ENCODE data around the gene TBC1D4. TPM values are rescaled to one million over a fixed set of nuclear protein-coding genes. Genes with fewer than 3 reads are reported as not detected.
A peak's percentile ranks its signal among the peaks of the same experiment; 100 is the strongest.
"Not testable (repeated sequence)": the region's sequence is repeated elsewhere in the genome, so short reads cannot be mapped to it uniquely, and the experiment has no call there.

TBC1D4 gene
- total RNA-seq, 1 donor from 2014 or later, result 42.9 TPM

DNA sequence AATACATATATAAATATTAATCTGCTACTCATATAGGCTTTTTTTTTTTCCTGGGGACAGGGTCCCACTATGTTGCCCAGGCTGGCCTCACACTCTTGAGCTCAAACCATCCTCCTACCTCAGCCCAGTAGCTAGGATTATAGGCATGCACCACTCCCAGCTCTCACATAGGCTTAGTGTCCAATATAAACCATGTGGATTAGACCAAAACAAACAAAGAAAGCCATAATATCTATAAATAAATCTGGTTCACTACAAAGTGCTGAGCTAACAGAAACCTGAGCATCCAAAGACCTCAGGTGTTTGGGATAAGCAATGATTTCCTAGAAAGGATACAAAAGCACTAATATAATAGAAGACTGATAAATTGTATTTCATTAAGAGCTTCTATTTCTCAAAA, 26.0 kb downstream of the TBC1D4 start:
- no peak for DNase-seq (ENCODE audit: low spot score)

DNA sequence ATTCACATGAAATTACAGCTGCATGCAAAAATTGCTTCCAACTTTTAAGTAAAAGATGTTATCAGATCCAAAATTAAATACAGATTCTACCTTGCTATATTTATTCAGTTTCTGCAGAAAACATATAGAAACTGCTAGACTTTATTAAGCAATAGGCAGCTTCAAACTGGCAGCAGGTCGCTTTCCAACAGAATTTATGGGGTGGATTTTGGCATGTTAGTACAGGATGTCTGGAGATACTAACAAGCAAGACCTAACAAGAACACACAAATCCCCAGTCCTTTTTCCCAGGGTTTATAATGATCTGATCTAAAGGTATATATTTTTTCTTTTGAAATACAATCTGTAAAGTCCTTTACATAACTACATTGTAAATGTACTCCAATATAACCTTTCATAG, 27.5 kb downstream of the TBC1D4 start:
- peak; percentile 82 for DNase-seq (ENCODE audit: low spot score)

DNA sequence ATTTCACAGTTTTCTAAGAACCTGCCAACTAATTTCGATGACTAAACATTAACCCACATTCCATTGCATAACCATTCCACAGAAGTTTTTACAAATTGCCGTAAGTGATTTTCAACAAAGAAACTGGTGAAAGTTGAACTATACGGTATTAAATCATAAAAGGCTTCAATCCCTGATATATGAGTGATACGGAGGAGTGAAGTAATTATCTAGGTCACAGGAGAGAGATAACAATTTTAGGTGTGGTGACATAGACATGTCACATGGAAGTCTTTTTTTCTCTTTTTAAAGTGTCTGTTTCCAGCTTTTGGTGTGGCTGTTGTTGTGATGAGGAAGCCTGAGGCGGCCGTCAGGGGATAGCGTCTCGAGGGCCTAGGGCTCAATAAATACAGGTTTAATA, 29.4 kb downstream of the TBC1D4 start:
- DNase-seq (ENCODE audit: low spot score), result no peak

DNA sequence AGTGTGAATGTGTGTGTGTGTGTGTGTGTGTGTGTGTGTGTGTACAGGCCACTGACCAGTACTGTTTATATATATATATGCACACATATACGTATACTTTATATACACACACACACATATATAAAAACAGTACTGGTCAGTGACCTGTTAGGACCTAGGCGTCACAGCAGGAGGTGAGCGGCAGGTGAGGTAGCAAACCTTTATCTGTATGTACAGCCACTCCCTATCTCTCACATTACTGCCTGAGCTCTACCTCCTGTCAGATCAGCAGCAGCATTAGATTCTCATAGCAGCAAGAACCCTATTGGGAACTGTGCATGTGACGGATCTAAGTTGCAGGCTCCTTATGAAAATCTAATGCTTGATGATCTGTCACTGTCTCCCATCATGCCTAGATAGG, 34.5 kb downstream of the TBC1D4 start:
- DNase-seq (ENCODE audit: low spot score), result no peak

DNA sequence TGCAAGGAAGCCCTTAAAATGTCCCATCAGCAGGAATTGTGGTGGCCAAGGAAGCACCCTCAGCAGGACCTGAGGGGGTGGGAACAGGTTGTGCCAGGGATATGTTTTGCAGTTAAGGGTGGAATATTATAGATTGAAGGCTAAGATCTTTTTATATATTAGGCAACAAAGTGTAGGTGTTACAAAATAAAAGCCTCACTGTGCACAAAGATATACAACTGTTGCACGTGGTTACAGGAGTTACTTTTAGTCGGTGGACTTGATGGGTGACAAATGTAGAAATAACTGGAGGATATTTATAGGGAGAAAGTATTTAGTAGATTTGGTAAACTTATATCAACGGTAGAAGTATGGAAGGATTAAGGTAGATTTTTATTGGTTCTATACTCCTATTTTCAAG, 35.1 kb downstream of the TBC1D4 start:
- no peak for DNase-seq (ENCODE audit: low spot score)

DNA sequence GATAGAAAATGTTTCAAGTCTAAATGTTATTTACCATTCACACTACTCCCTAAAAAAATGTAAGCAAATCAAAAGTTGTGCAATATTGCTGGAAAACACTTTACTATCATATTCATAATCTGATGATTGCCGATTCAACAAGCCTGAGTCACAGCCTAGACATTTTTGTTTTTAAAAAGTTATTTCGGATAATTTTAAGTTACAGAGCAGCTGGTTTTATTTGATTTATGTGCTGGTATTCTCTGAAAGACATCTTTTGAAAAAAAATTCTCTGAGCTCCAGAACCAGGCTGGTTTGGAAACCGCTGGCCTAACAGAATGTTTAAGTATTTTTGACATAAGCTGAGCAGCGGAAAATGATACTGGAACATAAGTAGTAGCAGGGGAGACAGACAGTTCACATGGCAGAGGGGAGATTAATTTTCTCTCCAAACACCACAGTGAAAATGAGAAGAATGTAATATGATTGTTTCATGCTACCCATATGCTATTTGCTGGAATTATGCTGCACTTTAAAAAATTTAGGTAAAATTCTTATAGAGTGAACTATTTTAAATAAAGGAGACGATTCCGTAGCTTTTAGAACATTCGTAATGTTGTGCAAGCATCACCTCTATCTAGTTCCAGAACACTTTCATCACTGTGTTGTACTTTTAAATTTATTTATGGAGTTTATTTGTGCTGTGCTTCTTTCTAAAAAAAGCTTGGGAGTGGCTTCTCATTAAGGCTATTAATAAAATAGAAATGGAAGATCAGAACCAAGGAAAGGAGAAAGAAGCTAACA, 36.1 kb downstream of the TBC1D4 start:
- DNase-seq (ENCODE audit: low spot score), result peak; percentile 78

DNA sequence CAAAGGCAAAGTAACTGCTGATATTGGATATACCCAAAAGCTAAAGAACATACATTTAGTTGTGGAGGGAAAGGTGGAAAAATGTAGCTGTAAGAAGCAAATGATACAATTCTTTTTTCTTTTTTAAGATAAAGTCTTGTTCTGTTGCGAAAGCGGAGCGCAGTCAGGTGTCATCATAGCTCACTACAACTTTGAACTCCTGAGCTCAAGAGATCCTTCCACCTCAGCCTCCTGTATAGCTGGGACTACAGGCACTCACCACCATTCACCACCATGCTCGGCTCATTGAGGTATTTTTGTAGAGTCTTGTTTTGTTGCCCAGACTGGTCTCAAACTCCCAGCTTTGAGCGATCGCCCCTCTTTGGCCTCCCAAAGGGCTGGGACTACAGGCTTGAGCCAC, 38.0 kb downstream of the TBC1D4 start:
- DNase-seq (ENCODE audit: low spot score), result no peak

DNA sequence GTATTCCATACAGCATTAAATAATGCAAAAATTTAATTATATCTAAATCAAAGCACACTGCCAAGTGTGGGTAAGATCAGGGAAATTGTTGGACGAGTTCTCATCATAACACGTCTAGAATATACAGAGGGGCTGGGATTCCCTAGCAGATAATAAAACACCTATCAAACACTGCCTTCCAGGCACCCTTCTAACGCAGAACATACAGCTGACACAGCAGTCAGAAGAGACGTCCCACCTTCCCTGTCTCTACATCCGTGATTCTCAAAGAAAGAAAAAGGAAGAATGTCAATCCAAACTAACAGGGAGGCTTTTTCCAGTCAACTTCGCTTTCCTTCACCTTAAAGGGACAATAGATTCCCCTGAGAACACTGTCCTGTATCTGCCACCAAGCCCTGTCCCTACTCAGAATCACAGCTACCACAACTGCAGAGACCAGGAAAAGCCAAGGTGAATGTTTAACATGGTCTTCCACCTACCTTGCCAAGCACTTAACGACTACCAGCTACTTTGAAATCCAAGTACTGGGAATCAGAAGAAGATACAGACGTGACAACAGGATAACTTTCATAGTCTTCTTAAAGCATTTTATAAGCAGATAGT, 38.5 kb downstream of the TBC1D4 start:
- no peak for DNase-seq (ENCODE audit: low spot score)

DNA sequence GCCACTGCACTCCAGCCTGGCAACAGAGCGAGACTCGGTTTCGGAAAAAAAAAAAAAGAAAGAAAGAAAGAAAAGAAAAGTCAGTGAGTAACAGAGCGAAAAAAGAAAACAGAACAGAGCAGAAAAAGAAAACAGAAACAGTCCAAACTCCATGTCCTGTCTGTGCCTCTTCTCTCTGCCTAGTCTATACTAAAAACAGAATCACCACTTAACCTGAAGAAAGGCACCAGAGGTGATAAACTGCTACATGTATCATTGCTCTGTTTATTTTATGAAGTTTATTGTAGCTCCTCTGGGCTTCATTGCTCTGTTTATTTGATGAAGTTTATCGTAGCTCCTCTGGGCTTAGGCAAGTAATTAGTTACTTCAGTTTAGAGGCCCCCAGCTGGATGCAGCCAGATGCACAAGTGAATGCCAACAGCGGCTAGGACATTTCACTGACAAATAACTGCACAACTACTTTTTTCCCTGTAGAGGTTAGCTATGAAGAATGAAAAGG, 39.2 kb downstream of the TBC1D4 start:
- DNase-seq (ENCODE audit: low spot score), result no peak

DNA sequence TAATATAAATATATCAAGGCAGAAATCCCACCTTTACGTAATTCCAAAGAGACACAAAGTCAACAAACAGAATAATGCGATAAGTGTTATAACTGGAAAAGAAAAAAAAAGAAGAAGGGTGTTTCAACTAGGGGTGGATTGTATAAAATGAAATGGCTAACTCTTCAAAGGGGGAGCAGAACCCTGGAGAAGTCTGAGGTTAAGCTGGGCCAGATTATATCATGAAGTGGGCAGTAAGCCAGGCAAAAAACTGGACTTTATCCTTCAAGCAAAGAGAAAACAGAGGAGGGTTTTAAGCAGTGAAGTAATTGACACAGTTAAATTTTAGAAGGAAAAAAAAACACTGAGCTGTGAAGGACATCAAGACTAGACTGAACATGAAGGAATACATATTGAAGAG, 41.9 kb downstream of the TBC1D4 start:
- DNase-seq (ENCODE audit: low spot score), result peak; percentile 80

DNA sequence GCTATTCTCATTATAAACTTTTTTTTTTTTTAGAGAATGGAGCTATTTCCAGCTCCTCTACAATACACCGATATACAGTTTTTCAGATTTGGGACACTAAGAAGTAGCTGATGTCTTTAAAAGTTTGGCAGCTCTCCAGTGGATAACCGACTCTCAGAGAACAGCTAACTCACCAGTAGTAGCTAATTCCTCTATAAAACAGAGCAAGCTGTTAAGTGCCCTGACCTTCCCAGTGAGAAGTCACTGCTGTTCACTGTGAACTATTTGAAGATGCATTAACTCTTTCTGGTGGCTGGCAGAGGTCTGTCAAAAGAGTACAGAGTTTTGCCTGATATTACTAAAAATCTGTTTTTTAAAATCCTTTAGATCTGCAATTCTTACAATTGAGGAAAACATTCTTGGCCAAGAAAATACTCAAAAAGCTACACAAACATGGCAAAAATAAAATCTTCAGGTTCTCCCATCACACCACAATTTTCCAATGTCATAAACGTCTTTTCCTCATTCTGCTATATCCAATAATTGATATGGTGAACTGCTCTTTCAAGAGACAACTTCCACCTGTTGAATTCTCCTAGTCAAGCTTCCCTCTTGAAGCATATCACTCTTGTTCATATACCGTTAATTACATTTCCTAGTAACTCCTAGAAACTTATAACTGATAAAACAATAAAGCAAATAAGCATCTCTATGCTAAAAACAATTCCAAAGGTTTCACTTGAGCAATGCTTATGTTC, 44.2 kb downstream of the TBC1D4 start:
- peak; percentile 95 for DNase-seq (ENCODE audit: low spot score)

DNA sequence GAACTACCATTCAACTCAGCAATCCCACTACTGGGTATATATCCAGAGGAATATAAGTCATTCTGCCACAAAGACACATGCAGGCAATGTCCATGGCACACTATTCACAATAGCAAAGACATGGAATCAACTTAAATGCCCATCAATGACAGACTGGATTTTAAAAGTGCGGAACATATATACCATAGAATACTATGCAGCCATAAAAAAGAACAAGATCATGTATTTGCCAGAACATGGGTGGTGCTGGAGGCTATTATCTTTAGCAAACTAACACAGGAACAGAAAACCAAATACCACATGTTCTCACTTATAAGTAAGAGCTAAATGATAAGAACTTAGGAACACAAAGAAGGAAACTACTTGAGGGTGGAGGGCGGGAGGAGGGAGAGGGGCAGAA, 47.8 kb downstream of the TBC1D4 start:
- not testable (repeated sequence) for DNase-seq (ENCODE audit: low spot score)

DNA sequence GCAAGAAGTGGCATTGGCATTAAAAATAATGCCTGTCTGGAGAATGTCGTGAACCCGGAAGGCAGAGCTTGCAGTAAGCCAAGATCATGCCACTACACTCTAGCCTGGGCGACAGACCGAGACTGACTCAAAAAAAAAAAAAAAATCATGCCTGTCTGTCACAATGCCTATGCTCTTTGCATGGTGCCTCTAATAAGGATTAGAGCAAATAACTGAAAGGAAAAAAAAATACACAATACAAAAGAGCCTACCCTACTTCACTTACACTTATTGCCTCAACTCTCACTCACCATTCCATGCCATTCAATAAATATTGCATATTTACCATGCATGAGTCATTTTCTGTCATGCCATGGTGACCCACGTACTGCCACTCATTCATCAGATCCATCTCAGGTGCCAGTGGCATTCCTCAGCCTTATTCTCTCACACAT, 49.1 kb downstream of the TBC1D4 start:
- DNase-seq (ENCODE audit: low spot score), result no peak

DNA sequence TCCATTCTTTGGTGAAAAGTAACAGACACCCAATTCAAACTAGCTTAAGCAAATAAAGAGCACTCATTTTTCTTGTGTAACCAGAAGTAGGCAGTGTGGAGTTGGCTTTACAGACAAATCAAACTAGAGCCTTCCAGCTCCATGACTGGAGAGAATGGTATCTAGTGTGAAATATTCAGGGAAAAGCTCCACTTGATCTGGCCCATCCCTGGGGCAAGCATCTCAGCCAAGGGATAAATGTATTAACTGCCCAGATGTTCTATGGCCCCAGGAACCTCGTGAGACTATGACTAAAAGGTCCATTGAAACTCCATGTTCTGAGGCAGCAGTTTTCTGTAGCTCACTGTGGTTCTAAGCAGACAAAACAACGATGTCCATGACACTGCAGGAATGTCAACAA, 49.9 kb downstream of the TBC1D4 start:
- peak; percentile 68 for DNase-seq (ENCODE audit: low spot score)

DNA sequence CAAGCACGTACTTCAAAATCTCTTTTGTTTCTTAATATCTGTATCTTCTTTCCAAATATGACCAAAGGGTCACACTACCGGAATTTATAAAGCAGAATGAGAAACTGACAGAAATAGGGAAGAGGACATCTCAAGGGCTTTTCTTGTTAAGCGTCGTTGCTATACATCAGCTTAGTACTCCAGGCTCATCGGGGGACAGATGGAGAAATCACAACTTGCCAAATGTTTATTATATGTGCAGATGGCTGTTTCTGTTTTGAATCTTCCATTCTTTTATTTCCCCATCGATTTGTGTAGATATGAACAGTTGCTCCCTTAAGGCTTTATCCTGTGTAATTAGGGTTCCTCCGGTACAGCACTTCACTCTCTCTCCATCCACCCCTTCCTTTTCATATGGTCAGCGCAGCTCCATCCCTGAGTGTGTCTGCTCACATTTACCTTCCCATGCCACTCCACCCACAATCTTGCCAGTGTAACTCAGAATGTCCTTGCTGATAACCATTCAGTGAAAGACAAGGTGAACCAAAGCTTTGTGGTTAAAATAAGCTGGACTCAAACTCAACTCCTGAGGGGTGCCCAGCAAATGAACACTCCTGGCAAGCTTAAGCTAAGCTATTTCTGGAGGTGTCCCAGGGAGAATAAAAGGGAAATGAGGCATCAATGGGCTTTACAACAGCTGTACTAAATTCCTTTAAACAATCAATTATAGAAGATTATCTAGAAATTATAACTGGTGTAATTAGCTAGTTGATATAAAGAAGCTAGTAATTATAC, 51.3 kb downstream of the TBC1D4 start:
- DNase-seq (ENCODE audit: low spot score), result no peak

DNA sequence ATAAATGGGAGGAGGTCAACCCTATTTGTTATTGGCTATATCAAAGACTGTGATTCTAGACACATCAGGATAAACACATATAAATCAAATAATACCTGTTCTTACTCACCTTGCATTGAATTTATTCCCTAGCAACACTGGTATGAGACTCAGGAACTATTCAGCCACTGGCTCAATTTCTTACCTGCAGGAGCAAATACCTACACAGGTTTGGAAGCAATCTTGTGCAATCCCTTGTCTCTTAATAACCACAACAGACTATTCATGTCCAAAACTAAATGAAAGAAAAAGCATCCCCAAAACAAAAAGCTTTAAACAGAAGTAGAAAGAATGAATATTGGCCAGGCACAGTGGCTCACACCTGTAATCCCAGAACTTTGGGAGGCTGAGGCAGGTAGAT, 55.5 kb downstream of the TBC1D4 start:
- DNase-seq (ENCODE audit: low spot score), result no peak

DNA sequence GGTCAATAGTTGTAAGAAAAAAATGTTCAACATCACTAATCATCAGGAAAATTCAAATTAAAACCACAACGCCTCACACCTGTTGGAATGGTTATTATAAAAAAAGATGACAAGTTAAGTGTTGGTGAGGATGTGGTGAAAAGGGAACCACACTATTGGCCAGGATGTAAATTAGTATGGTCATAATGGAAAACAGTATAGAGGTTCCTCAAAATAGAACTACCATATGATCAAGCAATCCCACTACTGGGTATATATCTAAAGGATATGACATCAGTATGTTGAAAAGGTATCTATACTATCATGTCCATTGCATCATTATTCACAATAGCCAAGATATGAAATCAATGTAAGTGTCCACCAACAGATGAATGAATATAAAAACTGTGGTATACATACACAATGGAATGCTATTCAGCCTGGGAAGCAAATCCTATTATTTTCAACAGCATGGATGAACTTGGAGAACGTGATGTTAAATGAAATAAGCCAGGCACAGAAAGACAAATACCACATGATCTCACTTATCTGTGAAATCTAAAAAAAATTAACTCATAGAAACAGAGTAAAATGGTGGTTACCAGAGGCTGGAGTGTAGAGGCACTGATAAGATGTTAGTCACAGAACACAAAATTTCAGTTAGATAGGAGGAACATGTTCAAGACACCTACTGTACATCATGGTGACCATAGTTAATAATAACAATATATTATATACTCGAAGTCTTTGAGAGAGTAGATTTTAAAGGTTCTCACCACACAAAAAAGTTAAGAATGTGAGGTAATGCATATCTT, 56.6 kb downstream of the TBC1D4 start:
- DNase-seq (ENCODE audit: low spot score), result no peak

DNA sequence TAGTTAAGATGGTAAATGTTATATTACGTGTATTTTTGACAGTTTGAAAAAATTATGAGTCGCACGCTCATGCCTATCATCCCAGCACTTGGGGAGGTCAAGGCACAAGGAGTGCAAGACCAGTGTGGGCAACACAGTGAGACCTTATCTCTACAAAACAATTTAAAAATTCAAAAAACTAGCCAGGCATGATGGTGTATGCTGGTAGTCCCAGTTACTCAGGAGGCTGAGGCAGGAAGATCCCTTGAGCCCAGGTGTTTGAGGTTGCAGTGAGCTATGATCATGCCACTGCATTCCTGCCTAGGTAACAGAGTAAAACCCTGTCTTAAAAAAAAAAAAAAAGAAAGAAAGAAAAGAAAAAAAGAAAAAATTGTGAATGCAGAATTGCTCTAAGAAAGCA, 58.0 kb downstream of the TBC1D4 start:
- no peak for DNase-seq (ENCODE audit: low spot score)

DNA sequence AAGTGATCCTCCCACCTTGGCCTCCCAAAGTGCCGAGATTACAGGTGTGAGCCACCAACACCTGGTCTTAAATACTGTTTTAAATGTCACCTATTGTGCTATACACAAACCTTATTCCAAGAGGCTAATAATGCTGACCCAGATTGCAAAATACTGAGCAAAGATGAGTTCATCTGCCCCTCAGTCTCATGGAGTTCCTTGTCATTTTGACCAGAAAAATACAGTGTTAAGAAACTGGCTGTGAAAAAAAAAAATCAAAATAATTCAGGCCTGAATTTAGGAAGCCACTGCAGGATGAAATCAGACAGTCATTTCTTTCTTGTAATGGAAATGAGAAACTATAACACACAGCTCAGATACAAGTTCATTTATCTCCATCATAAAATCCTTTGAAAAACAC, 59.9 kb downstream of the TBC1D4 start:
- DNase-seq (ENCODE audit: low spot score), result no peak

DNA sequence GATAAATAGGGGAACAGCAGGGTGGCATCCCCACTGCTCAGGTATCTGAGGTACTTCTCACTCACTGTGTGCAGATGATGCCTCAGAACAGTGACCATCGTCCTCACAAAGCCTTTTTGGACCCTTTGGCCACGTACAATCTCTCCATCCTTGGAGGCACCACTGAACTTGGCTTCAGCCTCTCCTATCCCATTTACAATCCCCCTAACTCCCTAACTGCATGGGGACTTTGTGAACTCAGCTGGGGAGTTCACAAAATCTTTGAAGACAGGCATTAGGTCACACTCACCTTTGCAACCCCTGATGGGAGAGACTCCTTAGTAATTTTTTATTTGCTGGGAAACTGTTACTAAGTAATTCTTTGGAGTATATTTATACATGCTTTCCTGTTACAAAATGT, 60.8 kb downstream of the TBC1D4 start:
- no peak for DNase-seq (ENCODE audit: low spot score)

DNA sequence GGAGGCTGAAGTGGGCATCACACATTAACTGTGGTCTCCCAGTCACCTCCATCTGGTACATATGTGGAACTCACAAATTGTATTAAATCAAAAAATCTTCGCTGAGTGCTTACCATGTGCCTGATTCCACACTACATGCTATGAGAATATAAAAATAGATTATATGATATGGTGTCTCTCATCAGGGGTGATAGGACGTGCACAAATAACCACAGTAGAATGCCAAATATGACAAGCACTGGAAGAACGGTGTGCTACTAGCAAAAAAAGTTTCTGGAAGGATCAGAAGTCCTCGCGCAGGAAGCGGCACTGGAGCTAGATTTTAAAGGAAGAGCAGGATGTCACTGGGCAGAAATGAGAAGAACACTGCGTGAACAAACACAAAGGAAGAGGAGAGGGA, 62.3 kb downstream of the TBC1D4 start:
- no peak for DNase-seq (ENCODE audit: low spot score)

All from umbilical cord (tissue), 2 donors.